Keratinocyte (primary cell): ENCODE measurements around the gene KIAA0825.

ENCODE experiments used
- EZH2 ChIP-seq: IDR thresholded peaks from one replicate; pipeline ENCODE4 v1.6.1; 2012; ENCODE audit warnings: inconsistent platforms, mild to moderate bottlenecking, low read length, moderate library complexity
- TF ChIP-seq, protein P1 (sequence below), 3 experiments: IDR thresholded peaks in 1 of 3; conservative IDR thresholded peaks in 1 of 3; optimal IDR thresholded peaks in 1 of 3; 2 replicates in 2 of 3; 3 replicates in 1 of 3; pipeline versions ENCODE3 to v1.5.1; 2011; ENCODE audit warnings: low read length in 3 of 3, mild to moderate bottlenecking in 3 of 3, moderate library complexity in 2 of 3, control low read depth in 1 of 3, inconsistent platforms in 1 of 3; ENCODE audit not compliant: insufficient read depth in 2 of 3; ENCODE audit errors: extremely low read depth in 1 of 3

GRCh38 chr5:94154672-94155071 lies 463.7 kb downstream of the KIAA0825 start:
- TF ChIP-seq, protein P1, sequence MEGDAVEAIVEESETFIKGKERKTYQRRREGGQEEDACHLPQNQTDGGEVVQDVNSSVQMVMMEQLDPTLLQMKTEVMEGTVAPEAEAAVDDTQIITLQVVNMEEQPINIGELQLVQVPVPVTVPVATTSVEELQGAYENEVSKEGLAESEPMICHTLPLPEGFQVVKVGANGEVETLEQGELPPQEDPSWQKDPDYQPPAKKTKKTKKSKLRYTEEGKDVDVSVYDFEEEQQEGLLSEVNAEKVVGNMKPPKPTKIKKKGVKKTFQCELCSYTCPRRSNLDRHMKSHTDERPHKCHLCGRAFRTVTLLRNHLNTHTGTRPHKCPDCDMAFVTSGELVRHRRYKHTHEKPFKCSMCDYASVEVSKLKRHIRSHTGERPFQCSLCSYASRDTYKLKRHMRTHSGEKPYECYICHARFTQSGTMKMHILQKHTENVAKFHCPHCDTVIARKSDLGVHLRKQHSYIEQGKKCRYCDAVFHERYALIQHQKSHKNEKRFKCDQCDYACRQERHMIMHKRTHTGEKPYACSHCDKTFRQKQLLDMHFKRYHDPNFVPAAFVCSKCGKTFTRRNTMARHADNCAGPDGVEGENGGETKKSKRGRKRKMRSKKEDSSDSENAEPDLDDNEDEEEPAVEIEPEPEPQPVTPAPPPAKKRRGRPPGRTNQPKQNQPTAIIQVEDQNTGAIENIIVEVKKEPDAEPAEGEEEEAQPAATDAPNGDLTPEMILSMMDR (optimal IDR thresholded peaks at IDR 0.05 in 1 of 3, IDR thresholded peaks at IDR 0.05 in 1 of 3, conservative IDR thresholded peaks at IDR 0.05 in 1 of 3; ENCODE audit: extremely low read depth in 1 of 3, insufficient read depth in 2 of 3, low read length in 3 of 3): no peak
- TF ChIP-seq EZH2: no peak
